ENCODE results near the gene KRTAP17-1.
"Not testable (repeated sequence)": the region's sequence is repeated elsewhere in the genome, so short reads cannot be mapped to it uniquely, and the experiment has no call there.

Gene KRTAP17-1

GRCh38 chr17:41346421-41346820 is 30.9 kb upstream of the KRTAP17-1 start:
- not testable (repeated sequence) for H2AFZ ChIP-seq (ENCODE audit: low read depth, low read length); H4K8ac ChIP-seq (ENCODE audit: low read length); H3K79me1 ChIP-seq (replicated peaks; ENCODE audit: low read length, poor library complexity, severe bottlenecking); H3K4me2 ChIP-seq (ENCODE audit: low read length, poor library complexity, severe bottlenecking); H3K27ac ChIP-seq (ENCODE audit: low read length, poor library complexity, severe bottlenecking); H3K9ac ChIP-seq (ENCODE audit: low read length); H3K23ac ChIP-seq (ENCODE audit: low read length in 2 of 2); H2AK5ac ChIP-seq (ENCODE audit: low read length, severe bottlenecking); H3K4me3 ChIP-seq (ENCODE audit: insufficient read depth in 1 of 2, low read depth in 1 of 2, low read length in 2 of 2); H3K4me1 ChIP-seq (ENCODE audit: control insufficient read depth, insufficient read depth, low read depth, low read length); DNase-seq; H3K4ac ChIP-seq (ENCODE audit: low read depth in 1 of 2, low read length in 2 of 2); H2BK12ac ChIP-seq (ENCODE audit: low read length in 2 of 2); H2BK120ac ChIP-seq (ENCODE audit: low read depth, low read length); H2BK15ac ChIP-seq (ENCODE audit: low read depth, poor library complexity, severe bottlenecking); H2BK5ac ChIP-seq (ENCODE audit: low read depth, low read length, poor library complexity, severe bottlenecking); H3K18ac ChIP-seq (ENCODE audit: low read depth in 1 of 2, low read length in 2 of 2); H3K14ac ChIP-seq (ENCODE audit: low read length in 2 of 2); H4K91ac ChIP-seq (ENCODE audit: low read length); H3K36me3 ChIP-seq (ENCODE audit: control insufficient read depth in 1 of 2, insufficient read depth in 2 of 2, low read depth in 1 of 2, low read length in 2 of 2)
- Histone ChIP-seq H3K27me3 (ENCODE audit: control insufficient read depth in 1 of 2, insufficient read depth in 1 of 2, low read length in 2 of 2) (peaks cover 0 to 26% of the 10 kb centered on the region in 2 experiments), H3K9me3 (ENCODE audit: control insufficient read depth, low read length) (peaks cover 26% of the 10 kb centered on the region)
- 93% methylated on average over 15 of the region's 16 CpGs for WGBS

GRCh38 chr17:41345992-41346391 is 30.5 kb upstream of the KRTAP17-1 start:
- no peak overlapping the region for H2BK120ac ChIP-seq (ENCODE audit: low read depth, low read length)
- H3K4me1 ChIP-seq (ENCODE audit: control insufficient read depth, insufficient read depth, low read depth, low read length), result no peaks in the 10 kb centered on the region
- peaks cover 26% of the 10 kb centered on the region for H3K9me3 ChIP-seq (ENCODE audit: control insufficient read depth, low read length)
- no peak overlapping the region for H3K14ac ChIP-seq (ENCODE audit: low read length in 2 of 2)
- H3K27me3 ChIP-seq (ENCODE audit: control insufficient read depth in 1 of 2, insufficient read depth in 1 of 2, low read length in 2 of 2), result peaks cover 0 to 22% of the 10 kb centered on the region in 2 experiments
- no peak overlapping the region for H3K4me2 ChIP-seq (ENCODE audit: low read length, poor library complexity, severe bottlenecking)
- H2AK5ac ChIP-seq (ENCODE audit: low read length, severe bottlenecking), result no peak overlapping the region
- no peak overlapping the region for H3K18ac ChIP-seq (ENCODE audit: low read depth in 1 of 2, low read length in 2 of 2)
- H3K4ac ChIP-seq (ENCODE audit: low read depth in 1 of 2, low read length in 2 of 2), result no peak overlapping the region
- H4K8ac ChIP-seq (ENCODE audit: low read length), result no peak overlapping the region
- H2BK5ac ChIP-seq (ENCODE audit: low read depth, low read length, poor library complexity, severe bottlenecking), result no peak overlapping the region
- no peaks in the 10 kb centered on the region for H3K36me3 ChIP-seq (ENCODE audit: control insufficient read depth in 1 of 2, insufficient read depth in 2 of 2, low read depth in 1 of 2, low read length in 2 of 2)
- no peak for DNase-seq
- H2AFZ ChIP-seq (ENCODE audit: low read depth, low read length), result no peak overlapping the region
- no peak overlapping the region for H3K27ac ChIP-seq (ENCODE audit: low read length, poor library complexity, severe bottlenecking)
- H3K4me3 ChIP-seq (ENCODE audit: insufficient read depth in 1 of 2, low read depth in 1 of 2, low read length in 2 of 2), result no peak overlapping the region
- no peak overlapping the region for H2BK12ac ChIP-seq (ENCODE audit: low read length in 2 of 2)
- H4K91ac ChIP-seq (ENCODE audit: low read length), result no peak overlapping the region
- H3K79me1 ChIP-seq (replicated peaks; ENCODE audit: low read length, poor library complexity, severe bottlenecking), result no peaks in the 10 kb centered on the region
- H3K23ac ChIP-seq (ENCODE audit: low read length in 2 of 2), result no peak overlapping the region
- no peak overlapping the region for H2BK15ac ChIP-seq (ENCODE audit: low read depth, poor library complexity, severe bottlenecking)
- 86% methylated on average over 3 of the region's 3 CpGs for WGBS
- H3K9ac ChIP-seq (ENCODE audit: low read length), result no peak overlapping the region

GRCh38 chr17:41343029-41343428 is 27.5 kb upstream of the KRTAP17-1 start:
- Histone ChIP-seq H4K8ac (ENCODE audit: low read length) (no peak overlapping the region), H3K4me1 (ENCODE audit: control insufficient read depth, insufficient read depth, low read depth, low read length) (peaks cover 8% of the 10 kb centered on the region), H2BK120ac (ENCODE audit: low read depth, low read length) (no peak overlapping the region), H2BK12ac (ENCODE audit: low read length in 2 of 2) (no peak overlapping the region), H3K4ac (ENCODE audit: low read depth in 1 of 2, low read length in 2 of 2) (no peak overlapping the region), H3K9me3 (ENCODE audit: control insufficient read depth, low read length) (peaks cover 28% of the 10 kb centered on the region), H3K9ac (ENCODE audit: low read length) (no peak overlapping the region), H3K27ac (ENCODE audit: low read length, poor library complexity, severe bottlenecking) (no peak overlapping the region), H4K91ac (ENCODE audit: low read length) (no peak overlapping the region), H3K18ac (ENCODE audit: low read depth in 1 of 2, low read length in 2 of 2) (no peak overlapping the region), H3K79me1 (replicated peaks; ENCODE audit: low read length, poor library complexity, severe bottlenecking) (no peaks in the 10 kb centered on the region), H2BK15ac (ENCODE audit: low read depth, poor library complexity, severe bottlenecking) (no peak overlapping the region), H3K23ac (ENCODE audit: low read length in 2 of 2) (no peak overlapping the region), H3K14ac (ENCODE audit: low read length in 2 of 2) (no peak overlapping the region), H2BK5ac (ENCODE audit: low read depth, low read length, poor library complexity, severe bottlenecking) (no peak overlapping the region), H2AFZ (ENCODE audit: low read depth, low read length) (no peak overlapping the region), H2AK5ac (ENCODE audit: low read length, severe bottlenecking) (no peak overlapping the region), H3K27me3 (ENCODE audit: control insufficient read depth in 1 of 2, insufficient read depth in 1 of 2, low read length in 2 of 2) (peaks cover 0 to 27% of the 10 kb centered on the region in 2 experiments), H3K36me3 (ENCODE audit: control insufficient read depth in 1 of 2, insufficient read depth in 2 of 2, low read depth in 1 of 2, low read length in 2 of 2) (no peaks in the 10 kb centered on the region), H3K4me3 (ENCODE audit: insufficient read depth in 1 of 2, low read depth in 1 of 2, low read length in 2 of 2) (no peak overlapping the region), H3K4me2 (ENCODE audit: low read length, poor library complexity, severe bottlenecking) (no peak overlapping the region)
- DNase-seq, result no peak
- WGBS, result 59% methylated on average over 3 of the region's 3 CpGs

GRCh38 chr17:41340934-41341861 is 25.7 kb upstream of the KRTAP17-1 start:
- H3K27ac ChIP-seq (ENCODE audit: low read length, poor library complexity, severe bottlenecking), result peak overlapping the region; percentile 7

More at GRCh38 chr17:41340934-41341861, 25.7 kb upstream of the KRTAP17-1 start:
- Histone ChIP-seq H3K4me2 (ENCODE audit: low read length, poor library complexity, severe bottlenecking) (no peak overlapping the region), H4K8ac (ENCODE audit: low read length) (no peak overlapping the region), H2BK5ac (ENCODE audit: low read depth, low read length, poor library complexity, severe bottlenecking) (no peak overlapping the region), H3K79me1 (replicated peaks; ENCODE audit: low read length, poor library complexity, severe bottlenecking) (no peaks in the 10 kb centered on the region), H3K36me3 (ENCODE audit: control insufficient read depth in 1 of 2, insufficient read depth in 2 of 2, low read depth in 1 of 2, low read length in 2 of 2) (no peaks in the 10 kb centered on the region), H3K14ac (ENCODE audit: low read length in 2 of 2) (no peak overlapping the region), H3K4me1 (ENCODE audit: control insufficient read depth, insufficient read depth, low read depth, low read length) (peaks cover 8% of the 10 kb centered on the region), H3K9me3 (ENCODE audit: control insufficient read depth, low read length) (peaks cover 28% of the 10 kb centered on the region), H2BK15ac (ENCODE audit: low read depth, poor library complexity, severe bottlenecking) (no peak overlapping the region), H3K18ac (ENCODE audit: low read depth in 1 of 2, low read length in 2 of 2) (no peak overlapping the region), H3K4me3 (ENCODE audit: insufficient read depth in 1 of 2, low read depth in 1 of 2, low read length in 2 of 2) (no peak overlapping the region), H4K91ac (ENCODE audit: low read length) (no peak overlapping the region), H3K4ac (ENCODE audit: low read depth in 1 of 2, low read length in 2 of 2) (no peak overlapping the region), H3K9ac (ENCODE audit: low read length) (no peak overlapping the region), H3K23ac (ENCODE audit: low read length in 2 of 2) (no peak overlapping the region), H3K27me3 (ENCODE audit: control insufficient read depth in 1 of 2, insufficient read depth in 1 of 2, low read length in 2 of 2) (peaks cover 0 to 23% of the 10 kb centered on the region in 2 experiments), H2BK120ac (ENCODE audit: low read depth, low read length) (no peak overlapping the region), H2AK5ac (ENCODE audit: low read length, severe bottlenecking) (no peak overlapping the region), H2BK12ac (ENCODE audit: low read length in 2 of 2) (no peak overlapping the region), H2AFZ (ENCODE audit: low read depth, low read length) (no peak overlapping the region)
- no peak for DNase-seq
- 76% methylated on average over 6 of the region's 7 CpGs for WGBS

All from mesenchymal stem cell (in vitro differentiated cells and primary cell).